ENCODE measurements around the gene HPS5. TPM values are rescaled to one million over a fixed set of nuclear protein-coding genes. Genes with fewer than 3 reads are reported as not detected.

Gene HPS5
- total and polyA plus RNA-seq, 2 donors (not counting 3 experiments of a cell fraction or from before 2014, with no cell fraction given): 4.7 to 14.1 TPM

DNA sequence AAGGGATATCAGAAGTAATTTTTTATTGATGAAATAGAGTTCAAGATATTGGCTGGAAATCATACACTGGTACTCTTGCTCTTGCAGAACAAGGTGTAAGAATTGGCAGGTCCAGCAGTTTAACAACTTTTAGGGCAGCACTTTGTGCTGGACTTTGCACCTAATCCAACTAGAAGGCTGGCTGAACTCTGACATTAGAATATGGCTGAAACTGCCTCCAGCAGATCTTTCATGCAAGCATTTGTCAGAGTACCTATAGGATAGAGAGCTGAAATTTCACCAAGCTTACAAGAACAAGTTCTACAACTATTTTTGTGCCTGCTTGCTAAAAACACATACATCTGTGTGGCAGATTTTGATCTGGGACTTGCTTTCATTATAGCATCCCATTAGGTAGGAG, 17.2 kb downstream of the HPS5 start:
- Histone ChIP-seq H3K4me2 (ENCODE audit: insufficient read depth, low read length) (no peak overlapping the region), H3K27me3 (ENCODE audit: control insufficient read depth in 2 of 2, insufficient read depth in 2 of 2, low read length in 2 of 2) (no peaks in the 10 kb centered on the region), H2AFZ (ENCODE audit: low read depth, low read length) (no peak overlapping the region), H3K4me1 (ENCODE audit: control insufficient read depth, extremely low read depth, insufficient read depth, low read length) (no peaks in the 10 kb centered on the region), H4K20me1 (replicated peaks; ENCODE audit: control insufficient read depth, extremely low read depth, insufficient read depth, low read length) (no peaks in the 10 kb centered on the region), H3K4me3 (replicated peaks in 1 of 3; ENCODE audit: insufficient read depth in 1 of 3, low read depth in 1 of 3, low read length in 3 of 3) (no peak overlapping the region), H3K79me2 (ENCODE audit: control insufficient read depth, insufficient read depth, low read length) (no peaks in the 10 kb centered on the region), H3K9me1 (replicated peaks; ENCODE audit: control insufficient read depth, extremely low read depth, insufficient read depth, low read length) (no peaks in the 10 kb centered on the region), H3K9ac (replicated peaks; ENCODE audit: extremely low read depth, insufficient read depth, low read length) (no peak overlapping the region), H3K9me3 (replicated peaks; ENCODE audit: control insufficient read depth, insufficient read depth, low read length) (no peaks in the 10 kb centered on the region), H3K36me3 (ENCODE audit: control insufficient read depth in 2 of 2, extremely low read depth in 1 of 2, insufficient read depth in 2 of 2, low read length in 2 of 2) (peaks cover 0 to 5% of the 10 kb centered on the region in 2 experiments), H3K27ac (ENCODE audit: insufficient read depth, low read depth, low read length) (no peak overlapping the region)
- ChIA-PET POLR2A (no interaction called here), CTCF (interaction anchor here (0.8 kb wide), 1 partner anchor 10 kb away, joined by 3 read pairs; no protein-coding TSS in a partner anchor)
- no peak for FAIRE-seq
- dilution Hi-C loops (cut with MboI; ENCODE audit: extremely low pct_ligation_motif_present, low sequenced_read_pairs) (no loop called here), intact Hi-C loops (cut with micrococcal nuclease) (no loop called here)
- DNase-seq (ENCODE audit: low read depth, low spot score): no peak
- TF ChIP-seq POLR2A (IDR thresholded peaks at IDR 0.05; ENCODE audit: low read depth, low read length) (no peak), JUN (IDR thresholded peaks at IDR 0.05; ENCODE audit: borderline replicate concordance, insufficient read depth, insufficient read length, low read depth) (no peak), POLR2AphosphoS5 (IDR thresholded peaks at IDR 0.05; ENCODE audit: insufficient read depth, low read depth, low read length) (no peak)
- TF ChIP-seq, protein P1, sequence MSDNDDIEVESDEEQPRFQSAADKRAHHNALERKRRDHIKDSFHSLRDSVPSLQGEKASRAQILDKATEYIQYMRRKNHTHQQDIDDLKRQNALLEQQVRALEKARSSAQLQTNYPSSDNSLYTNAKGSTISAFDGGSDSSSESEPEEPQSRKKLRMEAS (IDR thresholded peaks at IDR 0.05; ENCODE audit: insufficient read depth, insufficient read length): no peak
- no TSS peak for BruUV-seq (replicated peaks)

DNA sequence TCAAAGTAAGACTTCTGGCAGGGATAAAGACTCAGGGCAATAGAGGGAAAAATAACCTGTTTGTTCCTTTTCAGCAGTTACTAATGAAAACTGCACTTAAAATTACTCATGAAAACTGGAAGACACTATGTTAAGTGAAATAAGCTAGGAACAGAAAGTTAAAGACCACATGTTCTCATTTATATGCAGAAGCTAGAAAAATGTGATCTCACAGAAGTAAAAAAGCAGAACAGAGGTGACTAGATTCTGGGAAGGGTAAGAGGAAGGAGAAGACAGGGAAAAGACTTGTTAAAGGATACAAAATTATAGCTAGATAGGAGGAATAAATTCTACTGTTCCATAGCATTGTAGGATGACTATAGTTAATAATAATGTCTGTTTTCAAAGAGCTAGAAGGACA, 22.2 kb downstream of the HPS5 start:
- no peak overlapping the region for H3K4me2 ChIP-seq (ENCODE audit: insufficient read depth, low read length)
- H3K27ac ChIP-seq (ENCODE audit: insufficient read depth, low read depth, low read length): no peak overlapping the region
- no peak for DNase-seq (ENCODE audit: low read depth, low spot score)
- H3K9me1 ChIP-seq (replicated peaks; ENCODE audit: control insufficient read depth, extremely low read depth, insufficient read depth, low read length): no peaks in the 10 kb centered on the region
- dilution Hi-C loops (cut with MboI; ENCODE audit: extremely low pct_ligation_motif_present, low sequenced_read_pairs): no loop called here
- intact Hi-C loops (cut with micrococcal nuclease): no loop called here
- no peak overlapping the region for H3K9ac ChIP-seq (replicated peaks; ENCODE audit: extremely low read depth, insufficient read depth, low read length)
- no peak overlapping the region for H2AFZ ChIP-seq (ENCODE audit: low read depth, low read length)
- FAIRE-seq: no peak
- H3K4me1 ChIP-seq (ENCODE audit: control insufficient read depth, extremely low read depth, insufficient read depth, low read length): no peaks in the 10 kb centered on the region
- no peak overlapping the region for H3K4me3 ChIP-seq (replicated peaks in 1 of 3; ENCODE audit: insufficient read depth in 1 of 3, low read depth in 1 of 3, low read length in 3 of 3)
- peaks cover 6 to 8% of the 10 kb centered on the region in 2 experiments for H3K36me3 ChIP-seq (ENCODE audit: control insufficient read depth in 2 of 2, extremely low read depth in 1 of 2, insufficient read depth in 2 of 2, low read length in 2 of 2)
- H3K79me2 ChIP-seq (ENCODE audit: control insufficient read depth, insufficient read depth, low read length): no peaks in the 10 kb centered on the region
- CTCF ChIA-PET: no interaction called here
- no peaks in the 10 kb centered on the region for H3K27me3 ChIP-seq (ENCODE audit: control insufficient read depth in 2 of 2, insufficient read depth in 2 of 2, low read length in 2 of 2)
- no TSS peak for BruUV-seq (replicated peaks)
- TF ChIP-seq MYC (IDR thresholded peaks at IDR 0.05; ENCODE audit: low read depth, low read length): no peak
- no peak for TF ChIP-seq POLR2A (IDR thresholded peaks at IDR 0.05; ENCODE audit: low read depth, low read length)
- TF ChIP-seq FOS (IDR thresholded peaks at IDR 0.05; ENCODE audit: borderline replicate concordance, insufficient read depth, low read length): no peak
- no peak for TF ChIP-seq POLR2AphosphoS5 (IDR thresholded peaks at IDR 0.05; ENCODE audit: insufficient read depth, low read depth, low read length)
- TF ChIP-seq JUN (IDR thresholded peaks at IDR 0.05; ENCODE audit: borderline replicate concordance, insufficient read depth, insufficient read length, low read depth): no peak
- TF ChIP-seq, protein P1 (IDR thresholded peaks at IDR 0.05; ENCODE audit: insufficient read depth, insufficient read length): no peak
- no peak for TF ChIP-seq EZH2 (IDR thresholded peaks at IDR 0.05; ENCODE audit: borderline replicate concordance, low read depth, low read length, severe bottlenecking)
- TF ChIP-seq, protein P2, sequence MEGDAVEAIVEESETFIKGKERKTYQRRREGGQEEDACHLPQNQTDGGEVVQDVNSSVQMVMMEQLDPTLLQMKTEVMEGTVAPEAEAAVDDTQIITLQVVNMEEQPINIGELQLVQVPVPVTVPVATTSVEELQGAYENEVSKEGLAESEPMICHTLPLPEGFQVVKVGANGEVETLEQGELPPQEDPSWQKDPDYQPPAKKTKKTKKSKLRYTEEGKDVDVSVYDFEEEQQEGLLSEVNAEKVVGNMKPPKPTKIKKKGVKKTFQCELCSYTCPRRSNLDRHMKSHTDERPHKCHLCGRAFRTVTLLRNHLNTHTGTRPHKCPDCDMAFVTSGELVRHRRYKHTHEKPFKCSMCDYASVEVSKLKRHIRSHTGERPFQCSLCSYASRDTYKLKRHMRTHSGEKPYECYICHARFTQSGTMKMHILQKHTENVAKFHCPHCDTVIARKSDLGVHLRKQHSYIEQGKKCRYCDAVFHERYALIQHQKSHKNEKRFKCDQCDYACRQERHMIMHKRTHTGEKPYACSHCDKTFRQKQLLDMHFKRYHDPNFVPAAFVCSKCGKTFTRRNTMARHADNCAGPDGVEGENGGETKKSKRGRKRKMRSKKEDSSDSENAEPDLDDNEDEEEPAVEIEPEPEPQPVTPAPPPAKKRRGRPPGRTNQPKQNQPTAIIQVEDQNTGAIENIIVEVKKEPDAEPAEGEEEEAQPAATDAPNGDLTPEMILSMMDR (IDR thresholded peaks at IDR 0.05; ENCODE audit: extremely low read depth in 1 of 2, insufficient read depth in 1 of 2, low read depth in 1 of 2, low read length in 2 of 2): no peak
- no peak for TF ChIP-seq GATA2 (IDR thresholded peaks at IDR 0.05; ENCODE audit: insufficient read depth, insufficient read length, low read depth, low read length)
- H3K9me3 ChIP-seq (replicated peaks; ENCODE audit: control insufficient read depth, insufficient read depth, low read length): no peaks in the 10 kb centered on the region
- POLR2A ChIA-PET: no interaction called here
- H4K20me1 ChIP-seq (replicated peaks; ENCODE audit: control insufficient read depth, extremely low read depth, insufficient read depth, low read length): no peaks in the 10 kb centered on the region

Measured in endothelial cell of umbilical vein (primary cell).